Activated CD8-positive, alpha-beta memory T cell treated with anti-CD3 and anti-CD28 coated beads for 4 hours (primary cell): ENCODE measurements around the gene MPPED1.

Experiments
- DNase-seq, 2 donors: peaks; one replicate each; pipeline ENCODE4 v3.0.0-alpha.2; 2020; ENCODE audit warnings: low read depth in 2 of 2

Gene MPPED1

GRCh38 chr22:43392385-43392989 lies 19.3 kb upstream of the MPPED1 start:
- DNase-seq = no peak

GRCh38 chr22:43393132-43393843 lies 18.5 kb upstream of the MPPED1 start:
- DNase-seq = no peak

- no peak for DNase-seq
Observed at GRCh38 chr22:43393844-43394474, 17.9 kb upstream of the MPPED1 start.

GRCh38 chr22:43395086-43395695 lies 16.6 kb upstream of the MPPED1 start:
- DNase-seq = no peak

GRCh38 chr22:43396321-43396933 lies 15.4 kb upstream of the MPPED1 start:
- no peak for DNase-seq

- no peak for DNase-seq
Observed at GRCh38 chr22:43396934-43397457, 14.8 kb upstream of the MPPED1 start.

- DNase-seq = no peak
Observed at GRCh38 chr22:43397766-43398165, 14.0 kb upstream of the MPPED1 start.

GRCh38 chr22:43398246-43398645 lies 13.6 kb upstream of the MPPED1 start:
- no peak for DNase-seq

- DNase-seq = no peak
Observed at GRCh38 chr22:43398910-43399309, 12.9 kb upstream of the MPPED1 start.

GRCh38 chr22:43399338-43399979 lies 12.4 kb upstream of the MPPED1 start:
- DNase-seq = no peak

- DNase-seq = no peak
Observed at GRCh38 chr22:43399980-43400358, 11.8 kb upstream of the MPPED1 start.

- DNase-seq = no peak
Observed at GRCh38 chr22:43400449-43400848, 11.4 kb upstream of the MPPED1 start.

- DNase-seq = no peak
Observed at GRCh38 chr22:43401233-43401632, 10.6 kb upstream of the MPPED1 start.

GRCh38 chr22:43401661-43402060 lies 10.2 kb upstream of the MPPED1 start:
- no peak for DNase-seq

- no peak for DNase-seq
Observed at GRCh38 chr22:43402128-43402527, 9.7 kb upstream of the MPPED1 start.

- DNase-seq = no peak
Observed at GRCh38 chr22:43404673-43405385, 7.0 kb upstream of the MPPED1 start.

GRCh38 chr22:43406186-43406790 lies 5.5 kb upstream of the MPPED1 start:
- no peak for DNase-seq

- DNase-seq = no peak
Observed at GRCh38 chr22:43407591-43407990, 4.2 kb upstream of the MPPED1 start.

- DNase-seq = no peak
Observed at GRCh38 chr22:43408009-43408408, 3.8 kb upstream of the MPPED1 start.

- DNase-seq = no peak
Observed at GRCh38 chr22:43409046-43409445, 2.8 kb upstream of the MPPED1 start.

GRCh38 chr22:43409800-43410199 lies 2.0 kb upstream of the MPPED1 start:
- no peak for DNase-seq
